Measurements from ENCODE around the gene NSMCE3.

Gene NSMCE3

DNA sequence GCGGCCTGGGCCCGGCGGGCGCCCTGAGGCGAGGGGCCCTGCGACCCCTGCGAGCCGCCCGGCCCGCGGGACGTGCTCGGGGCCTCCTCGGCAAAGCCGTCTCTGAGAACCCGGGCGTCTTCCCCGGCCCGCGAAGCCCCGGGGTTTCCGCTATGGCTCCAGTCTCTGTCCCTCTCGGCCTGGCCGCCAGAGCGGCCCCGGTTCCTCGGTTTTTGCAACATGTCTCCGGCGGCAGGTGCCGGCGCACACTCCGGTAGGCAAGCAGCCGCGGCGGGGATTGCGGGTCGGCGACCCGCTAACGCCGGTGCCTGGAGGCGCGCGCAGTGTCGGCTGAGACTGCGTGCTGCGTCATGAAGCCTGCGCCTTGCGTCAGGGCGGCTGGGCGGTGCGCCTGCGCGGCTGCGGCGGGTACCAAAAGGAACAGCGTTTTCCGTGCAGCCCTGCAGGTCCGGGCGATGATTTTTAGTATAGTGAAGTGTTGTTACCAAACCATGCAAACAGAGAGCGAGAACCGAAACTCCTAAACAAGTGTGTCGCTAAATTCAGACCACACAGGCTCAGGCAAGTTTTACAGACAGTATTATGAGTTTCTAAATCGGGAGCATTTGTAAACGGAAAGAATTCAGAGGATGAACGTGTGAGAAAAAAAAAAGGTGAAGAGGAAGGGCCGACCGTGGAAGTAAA lies at the start of gene NSMCE3:
TSS of gene NSMCE3 (minus strand) at position 338 of the 684 bp plus-strand sequence. CDS start at position 221, 117 bp downstream.
- FAIRE-seq: no peak

- FAIRE-seq: no peak
These were observed 46.8 kb upstream of the NSMCE3 start for GRCh38 chr15:29316422-29316821.

- FAIRE-seq: no peak
These were observed 42.8 kb upstream of the NSMCE3 start for GRCh38 chr15:29312387-29312786.

DNA sequence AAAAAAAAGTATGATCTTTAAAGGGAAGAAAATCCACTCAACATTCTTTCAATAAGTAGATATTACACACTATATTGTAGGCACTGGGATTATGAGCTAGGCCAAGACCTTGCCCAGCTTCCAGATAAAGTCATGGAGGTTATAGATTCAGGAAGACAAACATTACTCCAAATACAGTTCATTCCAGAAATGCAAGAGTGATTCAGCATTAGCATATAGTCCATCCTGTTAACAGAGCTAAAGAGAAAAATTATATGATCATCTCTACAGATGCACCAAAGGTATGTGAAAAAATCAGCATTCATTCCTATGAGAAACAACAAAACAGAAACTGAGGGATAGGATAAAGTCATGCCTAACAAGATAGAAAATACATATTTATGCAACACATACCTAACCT lies 42.1 kb upstream of the NSMCE3 start:
- FAIRE-seq: no peak

DNA sequence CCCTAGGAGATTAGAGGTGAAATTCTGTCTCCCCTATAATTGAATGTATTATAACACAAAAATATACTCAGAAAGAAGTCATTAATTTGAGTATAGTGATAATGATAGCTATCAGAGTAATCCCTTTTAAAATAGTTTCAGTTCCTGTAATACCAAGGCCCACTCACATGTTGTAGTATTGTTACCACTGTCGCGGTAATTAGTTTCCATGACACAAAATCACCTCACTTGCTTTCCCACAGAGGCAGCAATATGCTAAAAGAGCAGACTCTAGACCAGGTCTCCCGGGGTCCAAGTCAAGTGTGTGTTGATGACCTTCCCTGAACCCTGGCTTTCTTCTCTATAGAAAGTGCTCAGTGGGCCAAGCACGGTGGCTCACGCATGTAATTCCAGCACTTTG lies 39.5 kb upstream of the NSMCE3 start:
- FAIRE-seq: no peak

GRCh38 chr15:29308299-29308698 lies 38.7 kb upstream of the NSMCE3 start:
- FAIRE-seq: no peak

- no peak for FAIRE-seq
These were observed 35.9 kb upstream of the NSMCE3 start for GRCh38 chr15:29305556-29305955.

DNA sequence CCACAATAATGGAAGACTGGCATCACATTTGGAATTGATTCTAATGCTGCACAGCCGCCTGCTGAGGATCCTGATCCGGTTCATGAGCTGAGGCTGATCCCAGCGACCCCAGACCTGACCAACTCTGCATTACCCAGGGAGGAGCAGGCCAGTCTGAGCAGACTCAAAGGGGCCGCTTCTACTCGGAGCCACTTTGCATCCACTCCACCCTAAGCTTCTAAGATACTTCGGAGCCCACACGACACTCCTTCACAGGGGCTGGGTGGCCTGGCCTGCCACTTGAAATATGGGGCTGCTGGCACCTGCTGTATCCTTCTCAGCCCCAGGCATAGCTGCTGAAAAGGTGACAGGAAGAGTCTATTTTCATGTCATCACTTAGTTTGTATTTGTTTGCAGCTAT lies 33.2 kb upstream of the NSMCE3 start:
- FAIRE-seq: no peak

- no peak for FAIRE-seq
These were observed 30.2 kb upstream of the NSMCE3 start for GRCh38 chr15:29299784-29300183.

DNA sequence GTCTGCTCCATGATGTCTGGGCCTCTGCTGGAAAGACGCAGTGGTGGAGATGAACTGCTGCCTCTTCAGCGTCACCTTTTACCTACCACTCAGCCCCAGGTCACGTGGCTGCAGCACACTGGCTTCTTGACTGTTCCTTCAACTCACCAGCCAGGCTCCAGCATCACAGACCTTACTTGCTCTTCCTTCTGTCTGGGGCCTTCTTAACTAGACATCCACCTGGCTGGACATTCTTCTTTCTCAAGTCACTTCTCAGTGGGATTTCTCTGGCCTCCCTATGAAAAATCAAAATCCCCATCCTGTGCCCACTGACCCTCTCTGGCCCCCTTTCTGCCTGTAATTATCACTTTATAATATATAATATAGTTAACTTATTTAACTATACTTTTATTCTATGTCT lies 29.7 kb upstream of the NSMCE3 start:
- FAIRE-seq: no peak

- no peak for FAIRE-seq
These were observed 25.2 kb upstream of the NSMCE3 start for GRCh38 chr15:29294732-29295325.

DNA sequence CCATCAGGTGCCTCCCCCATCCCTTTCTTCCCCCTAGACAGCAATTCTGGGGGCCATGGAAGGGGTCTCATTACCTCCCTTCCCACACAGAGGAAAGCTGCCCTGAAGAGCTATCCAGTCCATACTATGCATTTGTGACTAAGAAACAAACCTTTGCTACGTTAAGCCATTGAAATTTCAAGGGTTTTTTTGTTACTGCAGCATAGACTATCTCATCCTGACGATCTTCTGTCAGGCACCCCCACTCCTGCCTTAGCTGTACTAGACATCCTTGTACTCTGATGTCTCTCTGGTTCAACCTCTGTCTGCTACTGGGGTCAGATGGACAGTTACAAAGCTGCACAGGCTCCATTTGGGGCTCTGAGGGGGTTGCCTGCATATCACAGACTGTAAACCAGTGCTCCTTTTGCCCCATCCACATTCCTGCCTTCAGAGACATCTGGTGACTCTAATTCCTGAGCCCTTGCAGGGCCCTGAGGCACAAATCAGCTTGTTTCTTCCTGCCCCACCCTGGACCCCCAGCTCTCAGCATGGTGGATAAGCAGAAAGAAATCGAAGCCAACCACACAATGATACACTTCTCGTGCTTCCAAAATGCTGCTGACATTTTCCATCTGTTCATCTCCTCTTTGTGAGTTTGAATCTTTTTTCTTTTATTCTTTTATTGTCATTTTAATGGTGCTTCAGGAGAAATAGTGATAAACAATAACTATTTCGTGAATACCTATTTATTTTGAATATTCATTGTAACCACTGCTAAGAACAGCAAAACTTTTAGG lies 21.6 kb upstream of the NSMCE3 start:
- FAIRE-seq: no peak

- FAIRE-seq: no peak
These were observed 19.6 kb upstream of the NSMCE3 start for GRCh38 chr15:29289173-29289572.

DNA sequence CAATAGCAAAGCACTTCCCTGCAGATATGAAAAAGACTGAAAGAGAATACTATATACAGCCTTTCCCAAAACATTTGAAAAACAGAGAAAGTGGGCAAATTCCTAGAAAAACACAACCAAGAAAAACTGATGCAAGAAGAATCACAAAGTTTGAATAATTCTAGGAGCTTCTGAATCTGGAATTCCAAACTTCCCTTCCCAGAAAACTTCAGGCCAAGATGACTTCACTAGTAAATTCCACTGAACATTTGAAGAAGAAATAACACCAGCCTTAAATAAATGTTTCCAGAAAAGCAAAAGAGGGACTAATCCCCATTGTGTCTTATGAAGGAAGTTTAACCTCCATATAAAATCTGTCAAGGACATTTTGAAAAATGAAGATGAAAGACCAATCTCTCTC lies 15.8 kb upstream of the NSMCE3 start:
- FAIRE-seq: no peak

DNA sequence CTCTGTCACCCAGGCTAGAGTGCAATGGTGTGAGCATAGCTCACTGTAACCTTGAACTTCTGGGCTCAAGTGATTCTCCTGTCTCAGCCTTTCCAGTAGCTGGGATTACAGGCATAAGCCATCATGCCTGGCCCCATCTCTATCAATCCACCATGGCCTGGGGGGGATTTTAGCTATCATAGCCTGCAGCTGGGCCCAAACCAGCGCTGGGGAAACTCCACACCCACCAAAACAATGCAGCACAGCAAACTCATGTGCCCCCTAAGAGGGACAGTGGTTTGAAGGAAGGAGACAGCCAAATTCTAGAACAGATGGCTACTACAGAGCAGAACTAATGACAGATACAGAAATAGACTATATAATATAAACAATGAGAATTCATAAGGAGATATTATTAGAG lies 13.8 kb upstream of the NSMCE3 start:
- no peak for FAIRE-seq

DNA sequence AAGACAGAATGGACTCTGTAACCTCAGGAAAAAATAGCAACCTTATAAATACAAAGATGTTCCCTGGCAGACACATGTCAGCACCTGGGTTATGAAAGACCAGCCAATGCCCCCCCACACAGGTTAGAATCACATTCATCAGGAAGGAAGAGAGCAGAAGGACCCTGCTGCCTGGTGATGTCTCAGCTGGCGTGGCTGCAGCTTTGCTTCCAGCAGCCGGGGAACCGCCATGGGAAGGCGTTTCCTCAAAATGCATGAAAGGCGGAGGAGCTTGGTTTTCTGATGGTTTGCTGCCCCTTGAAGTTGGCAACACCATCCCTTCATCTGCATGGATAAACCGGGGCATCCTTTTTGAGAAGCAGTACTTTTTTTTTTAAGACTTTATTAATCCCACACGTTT lies 10.9 kb upstream of the NSMCE3 start:
- no peak for FAIRE-seq

- FAIRE-seq: no peak
These were observed 8.9 kb upstream of the NSMCE3 start for GRCh38 chr15:29278436-29279105.

DNA sequence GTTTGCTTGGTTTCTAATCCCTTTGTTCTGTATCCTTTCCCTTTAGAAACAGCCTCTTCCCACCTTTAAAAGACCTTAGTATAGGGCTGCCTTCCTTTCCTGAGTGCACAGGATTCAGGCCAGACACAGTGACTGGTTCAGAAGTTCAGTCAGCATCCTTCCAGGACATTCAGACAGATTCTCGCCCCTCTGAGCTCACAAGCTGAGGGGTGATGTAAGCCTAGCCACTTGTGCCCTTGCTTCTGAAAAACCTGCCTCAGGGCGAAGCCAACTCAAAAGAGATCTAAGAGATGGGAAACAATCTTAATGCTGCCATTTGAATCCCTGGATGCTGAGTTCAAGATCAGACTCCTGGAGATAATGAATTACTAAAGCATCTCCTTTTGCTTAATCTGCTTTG lies 6.7 kb upstream of the NSMCE3 start:
- FAIRE-seq: no peak

- FAIRE-seq: no peak
These were observed 6.2 kb upstream of the NSMCE3 start for GRCh38 chr15:29275855-29276254.

GRCh38 chr15:29274946-29275345 lies 5.3 kb upstream of the NSMCE3 start:
- no peak for FAIRE-seq

DNA sequence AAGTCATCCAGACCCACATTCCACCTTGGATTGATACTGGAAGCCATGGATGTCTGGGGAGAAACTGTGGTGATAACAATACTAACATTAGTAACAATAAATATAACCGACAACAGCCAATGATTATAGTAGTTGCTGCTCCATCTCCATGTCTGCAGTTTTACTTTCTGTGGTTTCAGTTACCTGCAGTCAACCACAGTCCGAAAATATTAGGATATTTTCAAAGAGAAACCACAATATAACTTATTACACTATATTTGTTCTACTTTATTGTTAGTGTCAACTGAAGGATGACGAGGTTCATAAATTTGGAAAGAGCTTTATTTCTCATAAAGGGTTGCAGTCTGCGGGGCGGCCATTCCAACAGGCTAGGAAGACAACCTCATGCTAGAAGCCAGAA lies 2.6 kb upstream of the NSMCE3 start:
- FAIRE-seq: no peak

- no peak for FAIRE-seq
These were observed 1.4 kb upstream of the NSMCE3 start for GRCh38 chr15:29270976-29271375.

DNA sequence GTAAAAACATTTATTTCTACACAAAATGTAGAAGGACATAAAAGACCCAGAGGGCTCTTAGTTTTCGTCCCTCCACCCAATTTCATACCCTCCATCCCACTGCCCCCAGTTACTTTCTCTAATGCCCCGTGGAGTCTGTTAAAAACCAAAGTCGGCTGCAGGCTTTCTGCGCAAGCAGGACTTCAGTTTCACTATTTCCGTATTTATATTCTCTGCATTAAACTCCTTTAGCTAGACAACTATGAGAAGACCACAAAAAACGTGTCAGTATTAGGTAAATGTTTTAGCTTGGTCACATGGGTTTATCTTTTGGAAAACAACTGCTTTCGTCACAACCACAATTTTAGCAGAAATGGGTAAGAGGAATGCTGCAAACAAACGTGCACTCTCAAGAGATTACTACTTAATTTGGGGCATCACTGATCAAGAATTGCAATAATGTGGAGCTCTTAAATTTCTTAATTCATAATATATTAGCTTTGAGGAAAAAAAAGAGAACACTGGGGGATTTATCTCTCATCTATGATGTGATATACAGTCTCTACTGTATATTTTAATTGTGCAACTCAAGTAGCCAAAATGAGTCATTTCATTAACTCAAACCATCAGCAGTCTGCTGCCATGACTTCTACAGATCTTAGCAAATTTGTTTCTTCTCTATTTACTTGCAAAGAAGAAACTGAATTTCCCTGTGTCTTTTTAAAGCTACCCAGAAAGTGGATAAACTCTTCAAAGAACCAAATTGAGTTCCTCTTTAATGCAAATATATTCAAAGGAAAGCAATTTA lies 740 bp upstream of the NSMCE3 start:
- no peak for FAIRE-seq
